A673 (cell line): ENCODE measurements around the gene HTATIP2. TPM values are rescaled to one million over a fixed set of nuclear protein-coding genes. Genes with fewer than 3 reads are reported as not detected.
A peak's percentile ranks its signal among the peaks of the same experiment; 100 is the strongest.

Source experiments
- BruUV-seq: library from RNA; stranded (reverse); fragments of 400-500 nt; replicated peaks from 2 replicates; lab custom pipeline; 2021; lab: Mats Ljungman, UMichigan
- CTCF ChIA-PET: fragments of 300-600 bp; sonication (Branson Sonifier 250); formaldehyde crosslinking; loops from one replicate; lab custom pipeline; 2022; ENCODE audit warnings: antibody characterized with exemption; lab: Charles Lee
- POLR2A ChIA-PET: fragments of 300-600 bp; sonication (Branson Sonifier 250); formaldehyde crosslinking; loops from one replicate; lab custom pipeline; 2022; ENCODE audit warnings: antibody characterized with exemption; ENCODE audit not compliant: low non-redundant PET; lab: Charles Lee
- DNase-seq: peaks from one replicate; pipeline ENCODE4 v3.0.0-alpha.2; 2015; ENCODE audit warnings: low spot score
- H3K27ac ChIP-seq: fragments of 200-600 bp; sonication (generic); 2 replicates; pipeline ENCODE4 v1.5.1; 2016; ENCODE audit warnings: mixed run types, low read depth, mild to moderate bottlenecking, mixed read lengths, antibody characterized with exemption, low read length; ENCODE audit not compliant: poor library complexity, severe bottlenecking
- H3K27me3 ChIP-seq: fragments of 200-600 bp; sonication (generic); replicated peaks from 2 replicates; pipeline ENCODE4 v1.6.1; 2017; ENCODE audit warnings: mixed run types, low read depth, mild to moderate bottlenecking, mixed read lengths, antibody characterized with exemption, low read length; ENCODE audit not compliant: insufficient read depth, poor library complexity
- H3K36me3 ChIP-seq: fragments of 200-600 bp; sonication (generic); 2 replicates; pipeline ENCODE4 v1.6.1; 2016; ENCODE audit warnings: mixed run types, mild to moderate bottlenecking, mixed read lengths, antibody characterized with exemption, low read length; ENCODE audit not compliant: insufficient read depth, poor library complexity, severe bottlenecking
- H3K4me1 ChIP-seq: fragments of 200-600 bp; sonication (generic); 2 replicates; pipeline ENCODE4 v1.6.1; 2017; ENCODE audit warnings: mixed run types, mild to moderate bottlenecking, mixed read lengths, antibody characterized with exemption, low read length; ENCODE audit not compliant: insufficient read depth, poor library complexity, severe bottlenecking
- H3K4me3 ChIP-seq: fragments of 200-600 bp; sonication (generic); 2 replicates; pipeline ENCODE4 v1.5.1; 2016; ENCODE audit warnings: low read depth, mixed run types, mild to moderate bottlenecking, mixed read lengths, low read length; ENCODE audit not compliant: poor library complexity, severe bottlenecking
- H3K9me3 ChIP-seq: fragments of 200-600 bp; sonication (generic); 2 replicates; pipeline ENCODE4 v1.6.1; 2016; ENCODE audit warnings: mixed run types, low read depth, mild to moderate bottlenecking, mixed read lengths, antibody characterized with exemption, low read length; ENCODE audit not compliant: poor library complexity, severe bottlenecking
- EZH2 ChIP-seq: fragments of 200-600 bp; sonication (generic); IDR thresholded peaks from 2 replicates; pipeline ENCODE4 v1.6.1; 2017; ENCODE audit warnings: borderline replicate concordance, low read depth, mild to moderate bottlenecking, mixed read lengths, antibody characterized with exemption, low read length; ENCODE audit not compliant: poor library complexity, severe bottlenecking
- intact Hi-C: fragments of 100-400 bp; cut with micrococcal nuclease; formaldehyde crosslinking; loops from one replicate; pipeline ENCODE4 v1.10.0; 2022; ENCODE audit not compliant: unreplicated experiment
- total RNA-seq: library from RNA; stranded (reverse); gene quantifications from 2 replicates; pipeline ENCODE4 v1.2.3, GENCODE V29; 2021
- TF ChIP-seq, protein P1 (sequence below): fragments of 300-800, 200-600 bp; sonication (generic); conservative IDR thresholded peaks from 2 replicates; pipeline ENCODE4 v1.5.1; 2017; ENCODE audit warnings: low read depth, mild to moderate bottlenecking, antibody characterized with exemption, low read length, moderate library complexity, mixed read lengths

HTATIP2 gene
- total RNA-seq, 1 experiment from 2014 or later = 51.6 TPM

DNA sequence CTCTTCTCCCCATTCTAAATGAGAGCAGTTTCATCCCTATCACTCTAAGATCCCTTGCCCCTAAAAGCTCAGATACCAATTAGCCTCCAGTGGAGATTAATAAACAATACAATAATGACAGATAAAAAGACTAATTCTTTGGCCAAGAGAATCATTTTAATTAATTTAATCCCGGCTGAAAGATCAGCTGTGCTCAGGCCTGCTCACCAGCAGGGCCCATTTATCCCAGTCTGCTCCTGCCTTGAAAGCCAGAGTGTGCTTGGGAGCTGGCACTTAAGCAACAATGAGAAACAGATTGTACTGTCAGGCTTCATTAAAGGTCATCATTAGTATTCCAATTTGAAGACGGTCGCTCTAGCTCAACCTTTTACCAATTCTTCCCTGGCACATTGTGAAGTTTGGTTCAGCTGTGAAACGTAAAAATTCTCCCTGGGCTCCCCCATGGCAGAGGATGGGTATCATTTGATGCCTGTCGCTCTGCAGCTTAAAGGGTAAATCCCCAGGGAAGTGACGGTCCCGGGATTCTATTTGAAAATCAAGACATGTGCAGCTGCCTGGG is 36.1 kb upstream of the HTATIP2 start:
- BruUV-seq = no TSS peak
- TF ChIP-seq EZH2 = no peak
- TF ChIP-seq, protein P1, sequence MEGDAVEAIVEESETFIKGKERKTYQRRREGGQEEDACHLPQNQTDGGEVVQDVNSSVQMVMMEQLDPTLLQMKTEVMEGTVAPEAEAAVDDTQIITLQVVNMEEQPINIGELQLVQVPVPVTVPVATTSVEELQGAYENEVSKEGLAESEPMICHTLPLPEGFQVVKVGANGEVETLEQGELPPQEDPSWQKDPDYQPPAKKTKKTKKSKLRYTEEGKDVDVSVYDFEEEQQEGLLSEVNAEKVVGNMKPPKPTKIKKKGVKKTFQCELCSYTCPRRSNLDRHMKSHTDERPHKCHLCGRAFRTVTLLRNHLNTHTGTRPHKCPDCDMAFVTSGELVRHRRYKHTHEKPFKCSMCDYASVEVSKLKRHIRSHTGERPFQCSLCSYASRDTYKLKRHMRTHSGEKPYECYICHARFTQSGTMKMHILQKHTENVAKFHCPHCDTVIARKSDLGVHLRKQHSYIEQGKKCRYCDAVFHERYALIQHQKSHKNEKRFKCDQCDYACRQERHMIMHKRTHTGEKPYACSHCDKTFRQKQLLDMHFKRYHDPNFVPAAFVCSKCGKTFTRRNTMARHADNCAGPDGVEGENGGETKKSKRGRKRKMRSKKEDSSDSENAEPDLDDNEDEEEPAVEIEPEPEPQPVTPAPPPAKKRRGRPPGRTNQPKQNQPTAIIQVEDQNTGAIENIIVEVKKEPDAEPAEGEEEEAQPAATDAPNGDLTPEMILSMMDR = no peak
- POLR2A ChIA-PET = no interaction called here
- Histone ChIP-seq H3K9me3 (no peaks in the 10 kb centered on the region), H3K27ac (no peak overlapping the region), H3K4me1 (no peaks in the 10 kb centered on the region), H3K4me3 (no peak overlapping the region), H3K27me3 (peaks cover 5% of the 10 kb centered on the region), H3K36me3 (no peaks in the 10 kb centered on the region)
- CTCF ChIA-PET = no interaction called here
- intact Hi-C loops = no loop called here
- no peak for DNase-seq

DNA sequence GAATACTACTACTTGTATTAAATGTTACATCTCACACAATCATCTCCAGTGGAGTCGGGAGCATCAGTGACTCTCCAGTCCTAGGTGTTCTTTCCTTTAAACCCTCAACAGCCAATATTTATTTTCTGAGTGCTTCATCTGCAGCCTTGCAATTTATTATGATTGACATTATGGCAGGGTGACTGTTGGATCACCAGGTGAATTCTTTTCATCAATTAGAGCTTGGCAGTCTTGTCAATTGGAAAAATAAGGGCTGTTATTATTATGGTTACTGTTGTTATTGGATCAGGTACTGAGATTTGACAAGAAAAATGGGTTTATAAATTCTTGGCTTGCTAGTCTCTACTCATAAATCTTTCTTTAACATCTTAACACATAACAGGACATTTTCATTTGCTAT is 27.5 kb upstream of the HTATIP2 start:
- Histone ChIP-seq H3K36me3 (no peaks in the 10 kb centered on the region), H3K4me1 (no peaks in the 10 kb centered on the region), H3K27ac (no peak overlapping the region), H3K4me3 (no peak overlapping the region), H3K9me3 (no peaks in the 10 kb centered on the region), H3K27me3 (peaks cover 45% of the 10 kb centered on the region)
- BruUV-seq = no TSS peak
- CTCF ChIA-PET = no interaction called here
- intact Hi-C loops = loop anchor here (5.0 kb wide), 1 partner anchor 209 kb away; no protein-coding TSS in a partner anchor
- no peak for TF ChIP-seq EZH2
- TF ChIP-seq, protein P1 = no peak
- no peak for DNase-seq
- POLR2A ChIA-PET = no interaction called here

DNA sequence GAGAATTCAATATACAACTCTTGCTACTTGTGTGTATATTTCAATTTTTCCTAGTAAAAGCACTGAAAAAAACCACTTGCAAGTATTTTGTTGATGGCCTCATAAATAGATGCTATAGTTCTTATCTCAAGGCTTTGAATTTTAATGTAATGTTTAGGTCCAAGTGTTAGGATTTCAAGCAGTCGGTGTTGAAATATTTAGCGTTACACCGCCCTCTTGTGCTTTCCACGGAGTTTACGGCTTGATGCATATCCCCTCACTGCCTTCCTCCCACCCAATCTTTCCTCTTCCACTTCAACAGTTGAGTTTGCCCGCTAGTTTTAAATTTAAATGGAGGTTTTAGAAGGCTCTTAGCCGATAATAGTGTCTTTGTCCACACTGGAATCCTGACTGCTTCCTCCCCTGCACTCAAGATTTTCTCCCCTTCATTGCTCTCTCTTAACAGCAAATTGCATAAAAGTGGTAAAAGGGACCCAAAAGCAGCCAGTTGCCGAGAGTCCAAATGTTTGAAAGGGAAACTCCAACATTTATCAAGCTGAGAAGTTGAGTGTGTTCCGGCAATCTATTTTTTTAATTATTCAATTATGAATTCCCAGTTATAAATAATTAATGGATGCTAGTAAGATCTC is 25.9 kb upstream of the HTATIP2 start:
- H3K4me1 ChIP-seq = no peaks in the 10 kb centered on the region
- H3K27me3 ChIP-seq = peaks cover 52% of the 10 kb centered on the region
- H3K4me3 ChIP-seq = no peak overlapping the region
- peak; percentile 46 for DNase-seq
- H3K27ac ChIP-seq = no peak overlapping the region
- H3K36me3 ChIP-seq = no peaks in the 10 kb centered on the region
- no peaks in the 10 kb centered on the region for H3K9me3 ChIP-seq
- intact Hi-C loops = loop anchor here (5.0 kb wide), 1 partner anchor 210 kb away; no protein-coding TSS in a partner anchor
- no TSS peak for BruUV-seq
- POLR2A ChIA-PET = no interaction called here
- no peak for TF ChIP-seq EZH2
- TF ChIP-seq, protein P1 = peak; percentile 61
- CTCF ChIA-PET = no interaction called here
